Activated naive CD4-positive, alpha-beta T cell treated with anti-CD3 and anti-CD28 coated beads, Interleukin-2, amount 10 ng/mL, durations not matched to agents 7 days and 5 days (primary cell): Measurements from ENCODE around the gene BCCIP.

Experiments
- CTCF ChIA-PET: fragments of 350-600 bp; sonication (Branson Sonifier 250); formaldehyde crosslinking; loops from one replicate; lab custom pipeline; 2021; ENCODE audit warnings: antibody characterized with exemption; lab: Charles Lee
- DNase-seq: peaks from one replicate; pipeline ENCODE4 v3.0.0-alpha.2; 2020
- H3K27ac Mint-ChIP-seq: one replicate; pipeline ENCODE4 v1.8.0; 2021; ENCODE audit warnings: mild to moderate bottlenecking, moderate library complexity, mixed read lengths
- H3K27me3 Mint-ChIP-seq: one replicate; pipeline ENCODE4 v1.8.0; 2021; ENCODE audit warnings: mild to moderate bottlenecking, mixed read lengths
- H3K36me3 Mint-ChIP-seq: one replicate; pipeline ENCODE4 v1.8.0; 2021; ENCODE audit warnings: mixed read lengths
- H3K4me1 Mint-ChIP-seq: one replicate; pipeline ENCODE4 v1.8.0; 2021; ENCODE audit warnings: mixed read lengths
- H3K4me3 Mint-ChIP-seq: one replicate; pipeline ENCODE4 v1.8.0; 2021; ENCODE audit warnings: mild to moderate bottlenecking, moderate library complexity, mixed read lengths
- H3K9me3 Mint-ChIP-seq: one replicate; pipeline ENCODE4 v1.8.0; 2021; ENCODE audit warnings: mixed read lengths

Gene BCCIP

GRCh38 chr10:125822878-125823662 is at the start of gene BCCIP, which contains the start of gene UROS:
BCCIP (plus strand) TSS chr10:125823546; CDS start chr10:125823558, 12 bp downstream.
UROS (minus strand) TSS chr10:125823258; CDS start chr10:125816499, 6,759 bp downstream.
- peak within 1 kb of the TSS; percentile 74 for H3K4me3 Mint-ChIP-seq
- H3K36me3 Mint-ChIP-seq = peaks cover 11% of the 10 kb centered on the region
- CTCF ChIA-PET = interaction anchor here (0.5 to 0.6 kb wide), 2 partner anchors 47 to 75 kb away, joined by 3 to 4 read pairs; no protein-coding TSS in a partner anchor
- peak within 1 kb of the TSS; percentile 38 for H3K27ac Mint-ChIP-seq
- no peaks in the 10 kb centered on the region for H3K9me3 Mint-ChIP-seq
- peak; percentile 93 for DNase-seq
- peaks cover 30% of the 10 kb centered on the region for H3K4me1 Mint-ChIP-seq
- no peaks in the 10 kb centered on the region for H3K27me3 Mint-ChIP-seq

DNA sequence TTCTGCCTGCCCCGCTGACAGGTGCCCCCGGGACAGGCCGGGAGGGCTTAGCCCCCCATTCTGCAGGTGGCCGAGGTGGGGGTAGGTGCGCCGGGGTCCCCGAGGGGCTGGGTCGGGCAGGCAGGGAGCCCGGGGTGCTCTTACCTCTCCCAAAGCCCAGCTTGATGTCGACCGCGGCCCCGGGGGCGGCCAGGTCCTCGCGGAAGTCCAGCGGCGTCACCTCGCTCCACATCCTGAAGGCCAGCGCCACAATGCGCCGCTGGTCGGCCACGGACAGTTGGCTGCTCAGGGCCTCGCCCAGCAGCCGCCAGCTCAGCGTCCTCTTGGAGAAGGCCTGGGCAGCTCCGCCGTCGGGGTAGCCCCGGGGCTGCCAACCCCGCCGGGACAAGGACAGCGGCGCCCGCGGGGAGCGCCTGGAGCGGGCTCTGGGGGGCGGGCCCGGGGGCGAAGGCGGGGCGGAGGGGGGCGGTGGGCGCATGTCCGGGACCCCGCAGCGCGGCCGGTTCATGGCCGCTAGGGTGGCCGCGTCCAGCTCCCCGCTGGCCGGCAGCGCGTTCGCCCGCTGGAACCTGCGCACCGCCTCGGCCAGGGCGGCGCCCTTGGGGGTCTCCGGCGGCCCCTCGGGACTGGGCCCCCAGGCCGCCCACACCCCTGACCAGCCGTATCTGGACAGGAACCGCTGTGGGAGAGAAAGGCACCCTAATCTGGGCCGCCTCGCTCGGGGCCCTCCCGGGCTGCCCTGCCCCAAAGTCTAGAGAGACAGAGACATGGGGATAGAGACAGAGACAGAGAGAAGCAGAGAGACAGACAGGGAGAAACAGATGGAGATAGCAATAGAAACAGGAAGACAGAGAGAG is 49.4 kb upstream of the BCCIP start:
- no peak overlapping the region for H3K4me3 Mint-ChIP-seq
- DNase-seq = no peak
- no peaks in the 10 kb centered on the region for H3K4me1 Mint-ChIP-seq
- H3K36me3 Mint-ChIP-seq = no peaks in the 10 kb centered on the region
- CTCF ChIA-PET = no interaction called here
- peaks cover 19% of the 10 kb centered on the region for H3K27me3 Mint-ChIP-seq
- H3K9me3 Mint-ChIP-seq = no peaks in the 10 kb centered on the region
- H3K27ac Mint-ChIP-seq = no peak overlapping the region

- Mint-ChIP-seq H3K36me3 (no peaks in the 10 kb centered on the region), H3K9me3 (no peaks in the 10 kb centered on the region), H3K27me3 (peaks cover 19% of the 10 kb centered on the region), H3K4me1 (no peaks in the 10 kb centered on the region), H3K27ac (no peak overlapping the region), H3K4me3 (no peak overlapping the region)
- CTCF ChIA-PET = no interaction called here
- DNase-seq = no peak
Measured at GRCh38 chr10:125774581-125775191, 48.7 kb upstream of the BCCIP start.

- no peak within 1 kb of the TSS for H3K27ac Mint-ChIP-seq
- CTCF ChIA-PET = no interaction called here
- no peak within 1 kb of the TSS for H3K4me3 Mint-ChIP-seq
- H3K36me3 Mint-ChIP-seq = no peaks in the 10 kb centered on the region
- no peaks in the 10 kb centered on the region for H3K9me3 Mint-ChIP-seq
- no peak for DNase-seq
- no peaks in the 10 kb centered on the region for H3K4me1 Mint-ChIP-seq
- peaks cover 19% of the 10 kb centered on the region for H3K27me3 Mint-ChIP-seq
Measured at GRCh38 chr10:125775491-125776106, 47.7 kb upstream of the BCCIP start, which contains the start of gene MMP21. MMP21 (minus strand) TSS chr10:125775821; CDS start chr10:125775821, 0 bp downstream.

DNA sequence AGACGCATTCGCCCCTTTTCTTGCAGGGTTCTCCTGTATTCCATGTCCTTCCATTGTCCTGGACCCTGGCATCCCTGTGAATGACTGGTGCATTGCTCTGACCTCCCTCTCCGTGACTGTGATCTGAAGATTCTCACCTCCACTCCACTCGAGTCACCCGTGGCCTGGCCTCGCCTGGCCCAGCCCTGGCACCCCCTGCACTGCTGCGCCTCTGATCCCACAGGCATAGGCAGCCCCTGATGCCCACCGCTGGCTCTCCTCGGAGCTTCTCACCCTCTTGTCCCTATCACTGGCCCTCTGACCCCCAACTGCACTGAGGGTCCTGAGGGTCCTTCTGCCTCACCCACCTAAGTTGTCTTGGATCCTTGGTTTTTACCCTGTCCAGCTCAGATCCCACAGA is 45.5 kb upstream of the BCCIP start:
- H3K9me3 Mint-ChIP-seq = no peaks in the 10 kb centered on the region
- H3K36me3 Mint-ChIP-seq = no peaks in the 10 kb centered on the region
- CTCF ChIA-PET = no interaction called here
- no peak for DNase-seq
- H3K4me3 Mint-ChIP-seq = no peak overlapping the region
- H3K27ac Mint-ChIP-seq = no peak overlapping the region
- no peaks in the 10 kb centered on the region for H3K4me1 Mint-ChIP-seq
- peaks cover 19% of the 10 kb centered on the region for H3K27me3 Mint-ChIP-seq

- no peak for DNase-seq
- no peaks in the 10 kb centered on the region for H3K9me3 Mint-ChIP-seq
- H3K4me3 Mint-ChIP-seq = no peak overlapping the region
- H3K27ac Mint-ChIP-seq = no peak overlapping the region
- H3K4me1 Mint-ChIP-seq = no peaks in the 10 kb centered on the region
- CTCF ChIA-PET = no interaction called here
- H3K27me3 Mint-ChIP-seq = peaks cover 19% of the 10 kb centered on the region
- H3K36me3 Mint-ChIP-seq = no peaks in the 10 kb centered on the region
Measured at GRCh38 chr10:125778556-125778955, 44.8 kb upstream of the BCCIP start.

DNA sequence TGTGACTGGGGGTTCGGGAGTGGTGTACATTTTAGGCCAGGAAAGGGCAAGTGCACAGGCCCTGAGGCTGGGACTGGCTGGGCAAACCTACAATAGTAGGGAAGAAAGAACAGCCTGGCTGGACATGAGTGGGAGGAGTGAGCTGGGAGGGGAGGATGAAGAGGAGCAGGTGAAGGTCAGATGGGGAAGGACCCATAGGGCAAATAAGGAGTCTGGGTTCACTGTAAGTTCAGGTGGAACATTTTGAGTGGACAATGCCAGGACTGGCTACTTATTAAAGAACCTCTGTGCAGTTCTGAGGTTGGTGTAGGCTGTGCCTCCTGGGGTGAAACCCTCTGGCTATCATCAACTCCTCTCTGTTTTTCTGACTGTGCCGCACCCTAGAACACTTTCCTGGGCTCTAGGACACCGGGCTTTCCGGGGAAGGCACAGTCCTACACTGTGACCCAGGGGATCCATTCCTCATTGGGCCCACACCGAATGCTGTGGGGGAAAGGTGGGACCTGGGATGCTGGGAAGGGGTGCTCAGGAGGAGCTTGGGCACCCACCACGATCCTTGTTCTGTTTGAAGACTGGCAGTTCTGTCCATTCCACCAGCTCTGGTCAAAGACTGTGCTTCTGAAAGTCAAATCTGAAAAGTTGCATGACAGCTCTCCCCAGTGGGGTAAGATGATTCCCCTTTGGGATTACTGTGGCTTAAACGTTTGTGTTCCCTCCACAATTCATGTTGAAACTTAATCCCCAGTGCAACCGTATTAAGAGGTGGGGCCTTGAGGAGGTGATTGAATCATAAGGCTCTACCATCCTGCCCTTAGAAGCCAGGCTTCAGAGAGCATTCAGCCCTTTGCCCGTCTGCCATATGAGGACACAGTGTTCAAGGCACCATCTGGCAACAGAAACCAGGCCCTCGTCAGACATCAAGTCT is 43.7 kb upstream of the BCCIP start:
- H3K27ac Mint-ChIP-seq = peak overlapping the region; percentile 15
- H3K4me1 Mint-ChIP-seq = no peaks in the 10 kb centered on the region
- no peaks in the 10 kb centered on the region for H3K36me3 Mint-ChIP-seq
- CTCF ChIA-PET = no interaction called here
- no peak overlapping the region for H3K4me3 Mint-ChIP-seq
- peaks cover 19% of the 10 kb centered on the region for H3K27me3 Mint-ChIP-seq
- H3K9me3 Mint-ChIP-seq = no peaks in the 10 kb centered on the region
- DNase-seq = no peak

GRCh38 chr10:125781374-125781773 is 42.0 kb upstream of the BCCIP start:
- Mint-ChIP-seq H3K9me3 (no peaks in the 10 kb centered on the region), H3K4me1 (no peaks in the 10 kb centered on the region), H3K27ac (no peak overlapping the region), H3K27me3 (peaks cover 15% of the 10 kb centered on the region), H3K4me3 (no peak overlapping the region), H3K36me3 (no peaks in the 10 kb centered on the region)
- CTCF ChIA-PET = no interaction called here
- DNase-seq = no peak

GRCh38 chr10:125782054-125782453 is 41.3 kb upstream of the BCCIP start:
- CTCF ChIA-PET = no interaction called here
- Mint-ChIP-seq H3K9me3 (no peaks in the 10 kb centered on the region), H3K4me1 (peaks cover under 1% of the 10 kb centered on the region), H3K4me3 (no peak overlapping the region), H3K27ac (no peak overlapping the region), H3K36me3 (no peaks in the 10 kb centered on the region), H3K27me3 (peaks cover 14% of the 10 kb centered on the region)
- DNase-seq = no peak

DNA sequence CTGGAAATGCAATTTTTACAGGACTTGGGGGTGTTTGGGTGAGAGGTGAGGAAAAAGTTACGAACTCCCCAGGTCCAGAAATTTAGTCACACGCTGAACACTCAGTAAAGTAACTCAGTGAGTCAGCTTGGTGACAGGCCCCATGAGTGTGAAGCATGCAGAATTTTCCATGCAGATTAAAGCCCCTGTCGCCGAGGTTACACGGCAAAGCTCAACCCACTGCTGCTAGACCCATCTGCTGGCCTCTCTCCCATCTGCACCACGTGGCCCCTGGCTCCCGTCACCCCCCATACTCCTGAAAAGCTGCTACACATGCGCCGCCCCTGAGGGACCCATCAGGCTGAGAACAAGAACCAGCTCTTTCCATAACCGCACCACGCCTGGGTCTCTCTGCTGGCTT is 40.7 kb upstream of the BCCIP start:
- no peak overlapping the region for H3K27ac Mint-ChIP-seq
- H3K27me3 Mint-ChIP-seq = peaks cover 8% of the 10 kb centered on the region
- no peaks in the 10 kb centered on the region for H3K36me3 Mint-ChIP-seq
- peaks cover 6% of the 10 kb centered on the region for H3K4me1 Mint-ChIP-seq
- no peak for DNase-seq
- H3K9me3 Mint-ChIP-seq = no peaks in the 10 kb centered on the region
- no peak overlapping the region for H3K4me3 Mint-ChIP-seq
- CTCF ChIA-PET = no interaction called here

GRCh38 chr10:125783408-125783807 is 39.9 kb upstream of the BCCIP start:
- Mint-ChIP-seq H3K9me3 (no peaks in the 10 kb centered on the region), H3K27ac (no peak overlapping the region), H3K4me3 (no peak overlapping the region), H3K36me3 (peaks cover 3% of the 10 kb centered on the region), H3K27me3 (peaks cover under 1% of the 10 kb centered on the region), H3K4me1 (peaks cover 14% of the 10 kb centered on the region)
- no peak for DNase-seq
- CTCF ChIA-PET = no interaction called here

GRCh38 chr10:125783957-125784356 is 39.4 kb upstream of the BCCIP start:
- CTCF ChIA-PET = no interaction called here
- H3K4me3 Mint-ChIP-seq = no peak overlapping the region
- no peaks in the 10 kb centered on the region for H3K27me3 Mint-ChIP-seq

DNA sequence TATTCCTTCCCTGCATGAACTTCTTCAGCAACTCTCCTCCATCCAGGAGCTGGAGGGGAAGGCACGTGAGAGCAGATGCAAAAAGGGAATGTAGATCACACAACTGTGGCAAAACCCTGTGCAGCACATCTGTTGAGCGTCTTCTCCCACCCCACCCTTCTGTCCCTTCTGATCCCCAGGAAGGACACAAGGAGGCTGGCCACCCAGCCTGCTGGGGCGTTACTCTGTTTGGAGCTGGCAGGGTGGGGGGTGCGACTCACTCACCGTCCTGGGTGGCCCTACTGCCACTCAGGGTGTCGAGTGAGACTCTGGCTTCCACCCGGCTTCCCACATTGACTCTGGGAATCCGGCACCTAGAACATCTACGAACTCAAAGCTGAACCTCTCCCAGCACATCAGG is 37.6 kb upstream of the BCCIP start:
- H3K4me3 Mint-ChIP-seq = no peak overlapping the region
- H3K9me3 Mint-ChIP-seq = no peaks in the 10 kb centered on the region
- peaks cover 24% of the 10 kb centered on the region for H3K4me1 Mint-ChIP-seq
- H3K27ac Mint-ChIP-seq = no peak overlapping the region
- DNase-seq = no peak
- no peaks in the 10 kb centered on the region for H3K27me3 Mint-ChIP-seq
- CTCF ChIA-PET = interaction anchor here (0.7 kb wide), 1 partner anchor 49 kb away, joined by 3 read pairs; no protein-coding TSS in a partner anchor
- peaks cover 9% of the 10 kb centered on the region for H3K36me3 Mint-ChIP-seq

More at GRCh38 chr10:125783957-125784356, 39.4 kb upstream of the BCCIP start:
- Mint-ChIP-seq H3K4me1 (peaks cover 18% of the 10 kb centered on the region), H3K27ac (no peak overlapping the region), H3K36me3 (peaks cover 5% of the 10 kb centered on the region), H3K9me3 (no peaks in the 10 kb centered on the region)
- no peak for DNase-seq
